GM19025 (cell line): ENCODE results near the gene SPSB4.

Source experiments
- ATAC-seq: cut with Tn5 transposase; IDR thresholded peaks from one replicate; pipeline ENCODE4 v1.9.1; 2021; ENCODE audit warnings: mild to moderate bottlenecking, low read depth, moderate library complexity; ENCODE audit not compliant: unreplicated experiment

The SPSB4 gene

DNA sequence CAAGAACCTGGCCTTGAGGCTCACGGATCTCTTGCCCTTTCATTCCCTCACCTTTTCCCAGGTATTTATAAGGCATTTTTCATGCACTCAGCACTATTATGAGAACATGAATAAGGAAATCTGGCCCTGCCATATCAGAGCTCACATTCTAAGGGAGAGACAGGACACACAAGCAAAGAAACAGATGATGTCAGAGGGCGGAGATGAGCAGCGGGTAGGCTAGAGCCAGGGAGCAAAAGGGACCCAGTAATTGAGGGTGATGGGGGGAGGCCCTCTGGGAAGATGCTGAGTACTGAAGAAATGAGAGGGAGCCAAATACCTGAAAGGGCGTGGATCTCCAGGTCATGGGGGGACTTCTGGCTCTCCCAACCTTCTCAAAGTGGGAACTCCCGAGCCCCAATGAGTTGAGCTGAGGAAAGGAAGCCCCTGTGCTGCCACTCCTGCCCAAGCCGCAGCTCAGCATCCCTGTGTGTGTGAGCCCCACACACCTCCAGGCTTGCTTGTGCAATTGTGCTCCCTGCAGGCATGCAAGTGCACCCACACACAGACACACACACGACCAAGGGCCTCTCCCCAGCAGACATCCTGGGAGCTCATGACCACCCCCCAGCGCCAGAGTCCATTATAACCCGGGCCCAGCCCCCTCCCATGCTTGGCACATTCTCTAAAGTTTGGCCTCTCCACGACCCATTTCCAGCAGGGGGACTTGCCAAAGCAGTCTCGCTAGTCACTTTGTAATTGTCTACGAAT lies 99.1 kb downstream of the SPSB4 start:
- no peak for ATAC-seq

DNA sequence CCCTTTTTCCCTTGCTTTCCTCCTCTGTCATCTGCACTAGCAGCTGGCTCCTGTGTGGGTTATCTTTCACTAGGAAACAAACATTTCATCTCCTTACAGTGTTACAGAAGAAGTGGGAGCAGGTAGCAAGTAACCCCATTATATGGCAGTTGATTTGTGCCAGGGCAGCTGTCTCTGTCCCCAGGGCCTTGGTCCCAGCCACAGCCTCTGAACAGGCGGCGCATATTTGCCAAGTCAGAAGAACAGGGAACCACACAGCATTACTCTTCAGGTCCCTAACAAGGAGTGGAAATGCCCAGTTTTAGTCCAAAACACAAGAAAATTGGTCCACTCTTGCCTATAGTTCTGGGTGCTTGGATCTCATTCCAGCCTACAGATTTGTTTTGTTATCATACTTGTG lies 99.8 kb downstream of the SPSB4 start:
- ATAC-seq = no peak

DNA sequence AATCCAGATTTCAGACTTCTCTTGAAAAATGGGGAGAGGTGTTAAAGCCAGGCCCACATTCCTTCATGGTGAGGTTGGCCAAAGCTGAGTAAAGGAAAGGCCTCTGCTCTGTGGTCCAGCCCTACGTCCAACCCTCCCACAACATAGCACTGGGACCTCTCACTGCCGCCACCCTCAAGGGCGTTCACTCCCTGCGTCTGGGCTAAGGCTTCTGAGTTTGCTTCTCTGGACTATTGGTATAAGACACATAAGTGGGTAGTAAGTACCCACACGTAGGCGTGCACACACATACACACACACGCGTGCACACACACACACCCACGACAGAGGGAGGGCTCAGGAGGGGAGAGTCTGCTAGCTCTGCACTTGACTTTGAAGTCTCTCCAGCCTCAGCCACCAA lies 100.3 kb downstream of the SPSB4 start:
- no peak for ATAC-seq

DNA sequence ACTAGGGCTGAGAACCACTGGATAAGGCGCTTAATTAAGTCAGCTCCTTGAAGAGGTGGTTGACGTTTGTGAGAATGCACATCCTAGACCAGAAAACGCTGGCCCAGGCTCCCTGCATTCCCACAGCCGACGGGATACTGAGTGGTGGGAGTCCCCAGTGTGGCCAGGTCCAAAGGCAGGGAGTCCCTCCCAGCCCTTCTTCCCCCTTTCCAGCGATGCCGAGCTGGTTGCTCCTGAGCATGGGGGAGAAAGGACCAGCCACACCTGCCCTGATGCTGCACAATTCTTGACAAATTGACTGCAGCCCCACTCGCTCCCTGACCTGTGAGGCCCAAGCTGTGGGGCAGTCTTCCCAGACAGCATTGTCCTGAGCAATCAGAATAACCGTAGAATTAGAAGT lies 101.0 kb downstream of the SPSB4 start:
- no peak for ATAC-seq

DNA sequence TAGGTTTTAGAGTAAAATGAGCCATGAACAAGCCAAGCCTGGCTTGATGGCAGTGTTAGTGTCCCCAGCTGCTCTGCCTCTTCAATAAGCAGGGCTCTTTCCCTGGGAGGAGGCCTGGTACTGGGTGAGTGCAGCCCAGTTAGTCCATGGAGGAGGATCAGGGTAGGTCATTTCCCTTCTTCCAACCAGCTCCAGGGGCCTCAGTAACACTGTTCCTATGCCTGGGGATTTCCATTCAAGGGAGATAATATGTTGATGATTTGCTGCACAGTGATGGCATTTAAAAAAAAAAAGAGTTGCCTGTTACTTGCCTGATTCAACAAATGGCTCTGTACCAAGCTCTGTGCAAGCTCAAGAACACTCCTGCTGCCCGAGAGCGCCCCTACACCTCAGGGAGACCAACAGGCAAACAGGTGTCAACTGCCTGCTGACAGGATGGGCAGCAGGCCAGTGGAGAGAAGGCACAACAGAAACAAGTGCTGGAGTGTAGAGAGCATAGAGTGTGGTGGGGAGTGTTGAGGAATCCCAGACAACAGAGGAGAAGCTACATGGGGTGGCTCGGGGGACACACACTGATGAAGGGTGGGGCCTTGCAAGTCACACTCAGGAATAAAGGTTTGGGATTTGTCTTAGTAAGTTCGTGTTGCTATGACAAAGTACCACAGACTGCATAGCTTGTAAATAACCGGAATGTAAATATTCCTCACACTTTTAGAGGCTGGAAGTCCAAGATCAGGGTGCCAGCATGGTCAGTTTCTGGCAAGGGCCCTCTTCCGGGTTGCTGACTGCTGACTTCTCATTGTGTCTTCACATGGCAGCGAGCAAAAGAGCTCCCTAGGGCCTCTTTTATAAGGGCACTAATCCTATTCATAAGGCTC lies 101.9 kb downstream of the SPSB4 start:
- no peak for ATAC-seq

DNA sequence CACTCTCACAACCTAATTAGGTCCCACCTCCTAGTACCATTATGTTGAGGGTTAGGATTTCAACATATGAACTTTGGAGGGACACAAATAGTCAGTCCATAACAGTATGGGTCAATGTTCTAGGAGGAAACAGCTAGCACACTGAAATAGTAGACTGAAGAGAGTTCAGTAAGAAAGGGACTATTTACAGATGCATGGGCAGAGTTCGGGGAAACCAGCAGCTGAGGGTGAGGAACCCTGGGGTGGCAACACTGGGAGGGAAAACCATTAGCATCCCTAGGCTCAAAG lies 102.5 kb downstream of the SPSB4 start:
- ATAC-seq = no peak

DNA sequence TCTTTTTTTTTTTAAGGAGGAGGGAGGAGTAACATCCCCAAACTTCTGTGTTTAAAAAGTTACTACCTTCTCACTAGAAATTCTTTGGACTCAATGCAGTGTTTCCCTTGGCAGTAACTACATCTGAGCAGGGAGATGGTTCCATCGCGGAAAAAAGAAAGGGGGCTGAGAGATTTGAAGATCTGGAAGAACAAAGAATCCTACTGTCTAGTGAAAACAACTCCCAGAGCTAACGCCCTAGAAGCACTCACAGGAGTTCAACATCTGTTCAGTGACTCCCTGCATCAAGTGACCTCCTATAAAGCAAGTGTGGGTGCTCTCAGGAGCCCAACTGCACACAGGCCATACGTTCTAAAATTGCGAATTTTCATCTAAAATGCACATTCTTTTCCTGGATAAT lies 113.7 kb downstream of the SPSB4 start:
- no peak for ATAC-seq

DNA sequence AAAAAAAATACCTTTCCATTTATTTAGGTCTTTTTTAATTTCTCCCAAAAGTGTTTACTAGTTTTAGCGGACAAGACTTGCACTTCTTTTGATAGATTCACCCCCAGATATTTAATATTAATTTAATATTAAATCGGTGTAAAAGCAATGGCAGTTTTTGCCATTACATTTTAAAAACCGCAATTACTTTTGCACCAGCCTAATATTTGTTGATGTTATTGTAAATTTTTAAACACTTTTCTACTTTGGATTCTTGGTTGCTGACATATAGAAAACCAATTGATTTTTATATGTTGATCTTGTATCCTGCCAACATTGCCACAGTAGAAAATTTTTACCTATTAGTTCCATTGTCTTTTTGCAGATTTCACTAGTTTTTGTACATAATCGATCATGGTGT lies 116.5 kb downstream of the SPSB4 start:
- no peak for ATAC-seq

DNA sequence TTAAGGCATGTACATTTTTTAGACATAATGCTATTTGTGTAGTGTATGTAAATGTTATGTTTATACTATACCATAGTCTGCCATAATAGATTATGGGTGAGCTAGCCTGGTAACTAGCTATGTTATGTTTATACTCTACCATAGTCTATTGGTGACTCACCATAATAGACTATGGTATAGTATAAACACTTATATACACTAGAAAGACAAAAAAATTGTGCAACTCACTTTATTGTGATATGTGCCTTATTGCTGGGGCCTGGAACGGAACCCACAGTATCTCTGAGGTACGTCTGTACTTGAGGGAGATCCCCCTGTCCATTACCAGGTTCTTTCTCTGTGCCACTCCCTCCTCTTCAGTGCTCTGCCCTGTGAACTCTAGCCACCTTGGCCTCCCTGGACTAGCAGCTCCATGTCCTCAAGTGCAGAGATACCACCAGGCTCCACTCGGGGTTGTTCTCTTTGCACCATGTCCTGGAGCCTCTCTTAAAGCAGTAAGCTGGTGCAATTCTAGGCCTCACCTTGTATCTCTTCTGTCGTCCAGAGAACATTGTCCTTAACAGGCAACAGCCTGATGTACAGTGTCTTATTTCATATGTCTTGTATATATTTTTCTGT lies 119.6 kb downstream of the SPSB4 start:
- no peak for ATAC-seq

DNA sequence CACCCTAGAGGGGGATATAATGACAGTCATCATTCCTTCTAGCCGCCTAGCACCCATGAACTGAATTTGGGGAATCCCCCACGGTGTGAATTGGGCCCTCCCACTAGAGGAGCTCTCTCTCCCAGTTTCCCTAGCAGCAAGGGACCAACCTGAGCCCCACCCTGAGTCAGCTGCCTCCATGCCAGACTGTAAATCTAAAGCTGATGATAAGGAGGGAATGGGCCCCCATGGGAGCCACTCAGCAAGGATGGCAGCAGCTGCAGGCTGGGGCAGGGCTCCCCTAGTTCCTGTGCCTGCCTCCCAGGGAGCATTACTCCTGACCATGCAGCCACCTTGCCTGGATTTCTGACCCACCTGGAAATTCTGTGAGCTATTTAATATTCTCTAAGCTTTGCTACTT lies 123.5 kb downstream of the SPSB4 start:
- ATAC-seq = no peak

DNA sequence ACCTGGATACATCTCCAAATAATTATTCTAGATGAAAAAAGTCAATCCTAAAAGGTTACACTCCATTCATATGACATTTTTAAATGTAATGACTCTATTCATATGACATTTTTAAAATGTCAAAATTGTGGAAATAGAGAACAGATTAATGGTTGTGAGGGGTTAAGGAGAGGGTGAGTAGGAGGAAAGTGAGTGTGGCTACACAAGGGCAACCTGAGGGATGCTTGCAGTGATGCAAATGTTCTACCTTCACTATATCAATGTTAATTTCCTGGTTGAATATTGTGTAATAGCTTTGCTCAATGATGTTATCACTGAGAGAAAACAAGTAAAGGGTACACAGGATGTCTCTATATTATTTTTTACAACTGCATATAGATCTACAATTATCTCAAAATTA lies 125.6 kb downstream of the SPSB4 start:
- no peak for ATAC-seq

DNA sequence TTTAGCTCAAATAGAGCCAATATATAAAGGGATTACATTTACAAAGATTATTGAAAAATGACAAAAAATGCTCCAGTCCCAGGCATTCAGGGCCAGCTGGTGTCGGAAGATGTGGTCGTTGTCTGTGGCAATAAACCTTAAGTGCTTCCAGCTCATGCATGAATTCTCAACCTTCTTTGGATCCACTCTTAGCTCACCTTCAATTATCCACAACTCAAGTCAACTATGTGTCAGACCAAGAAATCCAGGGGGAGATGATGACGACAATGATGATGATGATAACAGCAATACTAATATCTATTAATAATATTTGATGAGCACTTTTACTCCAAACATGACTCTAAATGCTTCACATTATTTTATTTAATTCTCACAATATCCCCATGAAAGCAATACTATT lies 126.9 kb downstream of the SPSB4 start:
- no peak for ATAC-seq

DNA sequence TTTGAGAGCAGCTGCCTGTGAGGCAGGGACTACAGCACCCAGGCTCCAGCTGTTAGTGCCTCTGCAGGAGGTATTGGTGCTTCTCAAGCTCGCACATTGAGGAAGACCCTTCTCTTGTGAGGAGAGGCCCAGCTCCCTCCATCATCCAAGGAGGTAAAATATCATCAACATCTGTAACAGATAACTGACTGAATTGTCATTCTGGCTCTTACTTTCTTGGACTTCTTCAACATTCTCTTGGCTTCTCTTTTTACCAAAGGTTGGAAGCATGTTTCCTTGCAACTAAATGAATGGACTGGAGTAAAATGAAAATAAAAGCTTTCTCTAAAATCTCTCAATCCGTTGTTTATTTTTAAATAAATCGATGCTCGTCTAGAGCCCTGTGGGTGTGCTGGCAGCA lies 127.4 kb downstream of the SPSB4 start:
- ATAC-seq = no peak

DNA sequence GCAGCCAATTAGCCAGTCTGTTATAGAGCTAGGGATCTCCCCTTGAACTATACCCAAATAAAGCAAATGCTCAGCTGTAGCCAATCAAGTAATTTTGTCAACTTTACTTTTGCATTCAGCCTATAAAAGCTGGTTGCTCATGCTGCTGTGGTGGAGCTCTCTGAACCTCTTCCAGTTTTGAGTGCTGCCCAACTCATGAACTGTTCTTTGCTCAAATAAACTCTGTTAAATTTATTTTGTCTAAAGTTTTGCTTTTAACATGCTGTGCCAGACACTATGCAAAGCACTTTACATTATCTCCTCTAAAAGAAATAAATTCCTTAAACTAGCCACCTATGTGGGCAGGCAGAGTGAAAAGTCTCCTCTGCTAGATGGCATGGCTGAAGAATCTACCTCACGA lies 128.8 kb downstream of the SPSB4 start:
- ATAC-seq = no peak

DNA sequence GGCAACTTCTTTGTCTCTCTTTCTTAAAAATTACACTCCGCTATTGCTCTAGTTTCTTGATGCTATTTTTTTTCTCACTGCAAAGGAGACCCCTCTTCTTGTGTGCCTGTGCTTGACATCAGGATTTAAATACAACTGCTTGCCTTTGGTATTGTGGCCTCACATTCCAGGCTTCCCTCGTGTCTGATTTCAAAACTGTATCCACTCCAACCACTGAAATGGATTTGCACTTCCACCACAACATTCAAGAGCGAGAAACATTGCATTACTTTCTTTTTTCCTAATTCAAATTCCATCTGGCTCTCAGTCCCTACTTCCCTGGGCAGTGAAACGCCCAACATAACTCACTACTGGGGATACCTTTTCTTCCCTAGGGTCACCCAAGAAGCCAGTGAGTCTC lies 130.0 kb downstream of the SPSB4 start:
- ATAC-seq = no peak

DNA sequence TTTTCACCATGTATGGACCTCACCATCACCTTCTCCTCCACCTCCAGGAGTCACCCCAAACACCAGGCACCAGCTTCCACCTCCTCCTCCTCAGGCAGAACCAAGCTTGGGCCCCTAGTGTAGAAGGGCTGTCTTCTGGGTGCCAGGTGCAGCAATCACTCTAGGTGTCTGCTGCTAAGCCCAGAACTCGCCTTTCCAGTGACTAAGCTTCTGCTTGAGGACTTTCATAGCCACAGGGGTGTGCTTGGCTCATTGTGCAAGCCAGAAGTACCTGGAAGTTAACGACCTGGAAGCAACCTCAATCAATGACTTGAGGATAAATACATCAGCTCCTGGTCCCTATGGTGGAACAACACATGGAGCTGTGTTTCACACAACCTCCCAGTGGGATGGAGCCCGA lies 130.7 kb downstream of the SPSB4 start:
- no peak for ATAC-seq

DNA sequence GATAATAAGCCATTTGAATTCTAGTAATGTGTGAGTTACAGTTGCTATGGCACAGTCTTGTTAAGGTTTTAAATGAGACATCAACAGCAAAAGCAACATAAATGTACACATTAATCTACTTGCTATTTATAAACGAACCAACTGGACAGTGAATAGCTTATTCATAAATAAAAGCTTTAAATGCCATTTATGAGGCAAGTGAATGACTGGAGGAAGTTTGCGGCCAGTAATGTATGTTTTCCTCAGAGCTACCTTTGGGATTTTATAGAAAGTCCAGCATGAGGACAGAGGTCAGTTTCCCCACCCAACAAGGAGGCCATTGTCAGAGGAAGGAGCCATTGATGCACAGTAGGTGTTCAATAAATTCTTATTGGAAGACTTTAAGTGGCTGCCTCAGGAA lies 132.5 kb downstream of the SPSB4 start:
- no peak for ATAC-seq

DNA sequence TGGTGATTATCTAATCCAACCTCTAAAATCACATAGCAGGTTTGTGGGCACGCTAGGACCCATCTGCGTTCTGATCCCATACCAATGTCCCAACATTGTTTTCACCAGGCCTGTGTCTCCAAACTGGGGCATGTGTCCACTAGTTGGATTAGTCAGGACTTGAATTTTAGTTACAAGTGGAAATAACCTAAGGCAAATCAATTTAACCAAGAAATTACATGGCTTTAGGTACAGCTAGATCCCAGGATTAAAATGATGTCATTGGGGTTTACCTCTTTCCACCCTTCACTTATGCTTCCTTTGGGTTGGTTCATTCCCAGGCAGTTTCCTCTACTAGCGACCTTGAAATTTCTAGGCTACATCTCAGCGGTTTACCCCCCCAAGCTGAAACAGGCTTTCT lies 133.3 kb downstream of the SPSB4 start:
- no peak for ATAC-seq

DNA sequence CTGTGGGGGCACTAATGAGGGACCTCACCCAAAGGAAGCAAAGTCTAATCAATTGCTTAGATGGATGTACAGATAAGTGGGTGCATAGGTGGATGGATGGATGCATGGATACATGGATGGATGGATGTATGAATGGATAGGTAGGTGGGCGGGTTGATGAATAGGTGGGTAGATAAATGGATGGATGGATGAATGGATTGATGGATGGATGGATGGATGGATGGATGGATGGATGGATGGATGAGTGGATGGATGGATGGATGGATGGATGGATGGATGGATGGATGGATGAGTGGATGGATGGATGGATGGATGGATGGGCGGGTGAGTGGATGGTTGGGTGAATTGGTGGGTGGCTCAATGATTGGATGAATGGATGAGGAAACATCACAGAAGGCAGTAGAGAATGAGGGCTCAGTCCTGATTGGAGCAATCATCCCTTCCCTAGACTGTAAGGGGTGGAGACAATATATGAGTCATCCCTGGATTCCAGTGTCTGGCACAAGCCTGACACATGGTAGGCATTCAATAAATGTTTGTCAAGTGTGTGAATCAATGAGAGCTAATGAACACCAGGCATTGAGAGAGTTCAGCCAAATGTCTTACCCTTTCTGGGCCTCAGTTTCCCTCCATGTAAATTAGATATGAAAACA lies 140.1 kb downstream of the SPSB4 start:
- ATAC-seq = no peak

DNA sequence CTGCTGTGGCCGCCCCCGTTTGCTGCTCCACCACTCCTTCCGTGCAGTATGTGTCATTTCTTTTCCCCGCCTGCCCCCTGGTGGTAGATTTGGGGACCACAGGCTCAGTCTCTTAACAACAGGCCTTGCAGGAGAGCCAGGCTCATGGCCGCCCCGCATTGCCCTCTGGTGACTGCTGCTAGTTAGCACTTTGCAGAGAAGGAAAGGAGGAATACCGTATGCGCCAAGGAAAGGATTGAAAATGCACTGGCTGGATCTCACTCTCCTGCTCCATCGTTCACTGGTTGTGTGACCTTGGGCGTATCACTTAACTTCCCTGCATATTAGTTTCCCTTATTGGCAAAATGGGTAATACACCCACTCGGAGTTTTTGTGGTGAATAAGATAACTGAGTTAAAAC lies 141.2 kb downstream of the SPSB4 start:
- peak; percentile 99 for ATAC-seq

DNA sequence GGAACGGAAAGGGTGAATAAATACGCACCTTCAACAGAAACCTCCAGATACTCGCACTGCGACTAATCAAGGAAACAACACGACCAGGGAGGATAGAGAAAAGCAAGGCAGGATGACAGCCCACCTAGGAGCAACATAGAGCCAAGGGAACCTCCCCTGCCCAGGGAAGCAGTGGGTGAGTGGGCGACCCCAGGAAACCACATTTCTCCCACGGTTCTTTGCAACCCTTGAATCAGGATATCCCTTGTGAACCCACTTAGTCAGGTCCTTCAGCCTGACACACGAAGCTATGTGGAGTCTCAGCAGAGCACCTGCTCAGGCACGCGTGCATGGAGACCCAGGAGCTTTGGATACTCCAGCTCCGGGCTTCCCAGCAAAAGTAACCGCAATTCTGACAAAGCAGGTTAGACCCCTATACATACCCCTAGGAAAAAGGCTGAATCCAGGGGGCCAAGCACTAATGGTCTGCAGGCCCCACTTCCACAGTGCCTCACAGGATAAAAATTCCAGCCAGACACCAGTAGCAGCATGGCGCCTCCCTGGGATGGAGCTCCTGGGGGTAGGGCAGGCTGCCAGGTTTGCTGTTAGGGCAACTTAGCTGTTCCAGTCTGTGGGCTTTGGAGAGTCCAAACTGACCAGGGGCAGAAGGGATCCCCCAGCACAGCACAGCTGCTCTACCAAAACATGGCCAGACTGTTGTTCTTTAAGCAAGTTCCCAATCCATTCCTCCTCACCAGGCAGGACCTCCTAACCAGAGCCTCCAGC lies 142.1 kb downstream of the SPSB4 start:
- no peak for ATAC-seq
